ENCODE results near the gene CCDC88C. TPM values are rescaled to one million over a fixed set of nuclear protein-coding genes. Genes with fewer than 3 reads are reported as not detected.

The CCDC88C gene
- total RNA-seq, 1 donor from 2014 or later: 12.4 TPM

DNA sequence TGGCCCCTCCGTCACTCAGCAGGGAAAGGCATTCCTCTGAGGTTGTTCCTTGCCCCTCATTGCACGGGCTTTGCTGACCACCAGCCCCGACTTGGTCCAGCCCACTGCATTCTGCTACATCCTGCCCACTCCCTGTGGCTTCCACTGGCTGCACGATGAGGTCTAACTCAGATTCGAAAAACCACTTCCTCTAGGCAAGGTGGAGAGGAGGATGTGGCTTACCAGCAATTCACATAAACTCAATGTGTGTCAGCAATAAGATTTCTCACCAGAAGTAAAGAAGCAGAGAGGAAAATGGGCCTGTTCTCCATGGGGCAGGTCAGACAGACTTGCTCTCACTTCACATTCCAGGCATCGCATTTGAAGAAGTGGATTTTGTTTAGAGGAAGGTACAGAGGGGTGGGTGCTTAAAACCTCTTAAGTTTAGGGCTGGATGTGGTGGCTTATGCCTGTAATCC, 187.8 kb downstream of the CCDC88C start:
- TF ChIP-seq EZH2 (IDR thresholded peaks at IDR 0.05; ENCODE audit: insufficient read depth, low read length): no peak
- TF ChIP-seq, protein P1, sequence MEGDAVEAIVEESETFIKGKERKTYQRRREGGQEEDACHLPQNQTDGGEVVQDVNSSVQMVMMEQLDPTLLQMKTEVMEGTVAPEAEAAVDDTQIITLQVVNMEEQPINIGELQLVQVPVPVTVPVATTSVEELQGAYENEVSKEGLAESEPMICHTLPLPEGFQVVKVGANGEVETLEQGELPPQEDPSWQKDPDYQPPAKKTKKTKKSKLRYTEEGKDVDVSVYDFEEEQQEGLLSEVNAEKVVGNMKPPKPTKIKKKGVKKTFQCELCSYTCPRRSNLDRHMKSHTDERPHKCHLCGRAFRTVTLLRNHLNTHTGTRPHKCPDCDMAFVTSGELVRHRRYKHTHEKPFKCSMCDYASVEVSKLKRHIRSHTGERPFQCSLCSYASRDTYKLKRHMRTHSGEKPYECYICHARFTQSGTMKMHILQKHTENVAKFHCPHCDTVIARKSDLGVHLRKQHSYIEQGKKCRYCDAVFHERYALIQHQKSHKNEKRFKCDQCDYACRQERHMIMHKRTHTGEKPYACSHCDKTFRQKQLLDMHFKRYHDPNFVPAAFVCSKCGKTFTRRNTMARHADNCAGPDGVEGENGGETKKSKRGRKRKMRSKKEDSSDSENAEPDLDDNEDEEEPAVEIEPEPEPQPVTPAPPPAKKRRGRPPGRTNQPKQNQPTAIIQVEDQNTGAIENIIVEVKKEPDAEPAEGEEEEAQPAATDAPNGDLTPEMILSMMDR (IDR thresholded peaks at IDR 0.05; ENCODE audit: insufficient read depth, low read depth, low read length): no peak
- peak overlapping the region; percentile 50 for H3K27ac ChIP-seq (ENCODE audit: low read depth, low read length)
- H2AFZ ChIP-seq (ENCODE audit: low read depth, low read length): peak overlapping the region; percentile 1
- peaks cover 30% of the 10 kb centered on the region for H3K4me1 ChIP-seq (ENCODE audit: insufficient read depth, low read length)
- peak overlapping the region; percentile 45 for H3K27ac Mint-ChIP-seq (ENCODE audit: unreplicated experiment)
- peaks cover 6% of the 10 kb centered on the region for H3K9me3 Mint-ChIP-seq (ENCODE audit: unreplicated experiment)
- H3K4me1 Mint-ChIP-seq (ENCODE audit: low read depth, unreplicated experiment): peaks cover 30% of the 10 kb centered on the region
- H4K20me1 ChIP-seq (ENCODE audit: insufficient read depth, low read length): no peaks in the 10 kb centered on the region
- H3K79me2 ChIP-seq (ENCODE audit: insufficient read depth, low read length): no peaks in the 10 kb centered on the region
- peaks cover 10% of the 10 kb centered on the region for H3K36me3 Mint-ChIP-seq (ENCODE audit: low read depth, unreplicated experiment)
- FAIRE-seq (no peak), DNase-seq (ENCODE audit: low read depth) (peak; percentile 93)
- no peaks in the 10 kb centered on the region for H3K36me3 ChIP-seq (ENCODE audit: insufficient read depth, low read length)
- no peak overlapping the region for H3K9ac ChIP-seq (ENCODE audit: low read length)
- peaks cover 3% of the 10 kb centered on the region for H3K27me3 Mint-ChIP-seq (ENCODE audit: low read depth, unreplicated experiment)
- no peaks in the 10 kb centered on the region for H3K9me3 ChIP-seq (ENCODE audit: insufficient read depth, low read depth, low read length)
- no peaks in the 10 kb centered on the region for H3K27me3 ChIP-seq (ENCODE audit: insufficient read depth, low read length)
- H3K4me2 ChIP-seq (ENCODE audit: low read length): peak overlapping the region; percentile 62
- no peak overlapping the region for H3K4me3 ChIP-seq (ENCODE audit: insufficient read depth, low read depth, low read length)
- no peak overlapping the region for H3K4me3 Mint-ChIP-seq (ENCODE audit: unreplicated experiment)

GRCh38 chr14:91229005-91229382, 188.6 kb downstream of the CCDC88C start:
- H3K9me3 ChIP-seq (ENCODE audit: insufficient read depth, low read depth, low read length): no peaks in the 10 kb centered on the region
- peak overlapping the region; percentile 62 for H3K4me2 ChIP-seq (ENCODE audit: low read length)
- no peaks in the 10 kb centered on the region for H3K27me3 ChIP-seq (ENCODE audit: insufficient read depth, low read length)
- Mint-ChIP-seq H3K4me3 (ENCODE audit: unreplicated experiment) (no peak overlapping the region), H3K36me3 (ENCODE audit: low read depth, unreplicated experiment) (peaks cover 8% of the 10 kb centered on the region), H3K27ac (ENCODE audit: unreplicated experiment) (peak overlapping the region; percentile 11), H3K4me1 (ENCODE audit: low read depth, unreplicated experiment) (peaks cover 30% of the 10 kb centered on the region), H3K9me3 (ENCODE audit: unreplicated experiment) (peaks cover 6% of the 10 kb centered on the region), H3K27me3 (ENCODE audit: low read depth, unreplicated experiment) (peaks cover 3% of the 10 kb centered on the region)
- peak overlapping the region; percentile 8 for H3K27ac ChIP-seq (ENCODE audit: low read depth, low read length)
- no peaks in the 10 kb centered on the region for H4K20me1 ChIP-seq (ENCODE audit: insufficient read depth, low read length)
- TF ChIP-seq EZH2 (IDR thresholded peaks at IDR 0.05; ENCODE audit: insufficient read depth, low read length): no peak
- TF ChIP-seq, protein P1 (IDR thresholded peaks at IDR 0.05; ENCODE audit: insufficient read depth, low read depth, low read length): no peak
- peaks cover 30% of the 10 kb centered on the region for H3K4me1 ChIP-seq (ENCODE audit: insufficient read depth, low read length)
- DNase-seq (ENCODE audit: low read depth) (no peak), FAIRE-seq (peak; percentile 70)
- H3K4me3 ChIP-seq (ENCODE audit: insufficient read depth, low read depth, low read length): no peak overlapping the region
- H2AFZ ChIP-seq (ENCODE audit: low read depth, low read length): no peak overlapping the region
- no peaks in the 10 kb centered on the region for H3K36me3 ChIP-seq (ENCODE audit: insufficient read depth, low read length)
- H3K9ac ChIP-seq (ENCODE audit: low read length): no peak overlapping the region
- no peaks in the 10 kb centered on the region for H3K79me2 ChIP-seq (ENCODE audit: insufficient read depth, low read length)
